HEK293T (cell line): ENCODE measurements around the gene MYO18A.

Source experiments
- ARNT ChIP-seq: fragments of 450-650 bp; IDR thresholded peaks from 2 replicates; pipeline ENCODE4 v1.6.1; 2017; ENCODE audit warnings: mild to moderate bottlenecking
- FOXA1 ChIP-seq: fragments of 450-650 bp; IDR thresholded peaks from 2 replicates; pipeline ENCODE4 v1.6.1; 2016; ENCODE audit warnings: mild to moderate bottlenecking
- FOXM1 ChIP-seq: fragments of 450-650 bp; IDR thresholded peaks from 2 replicates; pipeline ENCODE4 v1.6.1; 2017; ENCODE audit warnings: mild to moderate bottlenecking, borderline replicate concordance
- L3MBTL2 ChIP-seq: fragments of 450-650 bp; conservative IDR thresholded peaks from 2 replicates; pipeline ENCODE4 v1.6.1; 2016; ENCODE audit warnings: mild to moderate bottlenecking
- LEF1 ChIP-seq: fragments of 450-650 bp; IDR thresholded peaks from 2 replicates; pipeline ENCODE4 v1.6.1; 2017; ENCODE audit warnings: mild to moderate bottlenecking, borderline replicate concordance
- PKNOX1 ChIP-seq: fragments of 450-650 bp; IDR thresholded peaks from 2 replicates; pipeline ENCODE4 v1.6.1; 2016

DNA sequence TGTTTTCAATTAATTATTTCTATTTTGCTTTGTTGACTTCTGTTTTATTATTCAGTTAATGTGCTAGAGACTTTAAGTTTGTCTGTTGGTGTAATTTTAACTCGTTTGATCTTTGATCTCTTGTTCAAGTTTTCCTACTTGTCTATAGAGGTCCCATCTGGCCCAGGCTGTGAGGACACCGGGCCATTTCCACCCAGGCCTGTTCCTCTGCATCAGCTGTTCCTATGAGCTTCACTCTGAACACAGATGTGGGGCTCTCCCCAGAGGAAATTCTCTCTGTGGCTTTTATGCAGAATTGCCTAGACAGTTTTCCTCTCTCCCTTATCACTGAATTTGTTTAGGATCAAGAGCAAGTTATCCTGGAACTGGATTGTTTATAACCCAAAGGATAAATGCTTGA lies 44.7 kb downstream of the MYO18A start:
- TF ChIP-seq FOXA1 (no peak), PKNOX1 (no peak), LEF1 (no peak), ARNT (no peak), FOXM1 (no peak), L3MBTL2 (no peak)
